HG02642 (cell line): Measurements from ENCODE around the gene ZMYM1.
A peak's percentile ranks its signal among the peaks of the same experiment; 100 is the strongest.
"Not testable (repeated sequence)": the region's sequence is repeated elsewhere in the genome, so short reads cannot be mapped to it uniquely, and the experiment has no call there.

Source experiments
- ATAC-seq: cut with Tn5 transposase; IDR thresholded peaks from one replicate; pipeline ENCODE4 v1.9.1; 2021; ENCODE audit warnings: mild to moderate bottlenecking; ENCODE audit not compliant: unreplicated experiment, poor library complexity

Gene ZMYM1

GRCh38 chr1:35079003-35079930, at the start of gene ZMYM1:
Gene ZMYM1 (plus strand): TSS chr1:35079385. CDS start chr1:35093988, 14,603 bp downstream.
- ATAC-seq: peak; percentile 92

GRCh38 chr1:35029761-35030160, 49.4 kb upstream of the ZMYM1 start:
- ATAC-seq: no peak

GRCh38 chr1:35030338-35030737, 48.8 kb upstream of the ZMYM1 start:
- ATAC-seq: no peak

- no peak for ATAC-seq
These were observed 48.3 kb upstream of the ZMYM1 start for GRCh38 chr1:35030756-35031446.

- ATAC-seq: no peak
These were observed 46.8 kb upstream of the ZMYM1 start for GRCh38 chr1:35032384-35032739.

GRCh38 chr1:35033346-35033745, 45.8 kb upstream of the ZMYM1 start:
- no peak for ATAC-seq

- no peak for ATAC-seq
These were observed 42.6 kb upstream of the ZMYM1 start for GRCh38 chr1:35036621-35037020.

- no peak for ATAC-seq
These were observed 42.0 kb upstream of the ZMYM1 start for GRCh38 chr1:35037206-35037605.

GRCh38 chr1:35038723-35039122, 40.5 kb upstream of the ZMYM1 start:
- ATAC-seq: no peak

- ATAC-seq: no peak
These were observed 35.7 kb upstream of the ZMYM1 start for GRCh38 chr1:35043498-35043897.

GRCh38 chr1:35044431-35044830, 34.8 kb upstream of the ZMYM1 start:
- ATAC-seq: no peak

- ATAC-seq: no peak
These were observed 32.5 kb upstream of the ZMYM1 start for GRCh38 chr1:35046730-35047129.

- ATAC-seq: no peak
These were observed 31.9 kb upstream of the ZMYM1 start for GRCh38 chr1:35047188-35047858.

- ATAC-seq: no peak
These were observed 30.1 kb upstream of the ZMYM1 start for GRCh38 chr1:35049116-35049515.

- no peak for ATAC-seq
These were observed 25.8 kb upstream of the ZMYM1 start for GRCh38 chr1:35053433-35053832.

GRCh38 chr1:35054282-35054681, 24.9 kb upstream of the ZMYM1 start:
- not testable (repeated sequence) for ATAC-seq

- ATAC-seq: not testable (repeated sequence)
These were observed 20.9 kb upstream of the ZMYM1 start for GRCh38 chr1:35058321-35058720.

GRCh38 chr1:35058988-35059387, 20.2 kb upstream of the ZMYM1 start:
- ATAC-seq: no peak

- no peak for ATAC-seq
These were observed 16.5 kb upstream of the ZMYM1 start for GRCh38 chr1:35062518-35063196.

- ATAC-seq: no peak
These were observed 14.9 kb upstream of the ZMYM1 start for GRCh38 chr1:35064265-35064664.
